ENCODE results near the gene PIEZO1.

DNA sequence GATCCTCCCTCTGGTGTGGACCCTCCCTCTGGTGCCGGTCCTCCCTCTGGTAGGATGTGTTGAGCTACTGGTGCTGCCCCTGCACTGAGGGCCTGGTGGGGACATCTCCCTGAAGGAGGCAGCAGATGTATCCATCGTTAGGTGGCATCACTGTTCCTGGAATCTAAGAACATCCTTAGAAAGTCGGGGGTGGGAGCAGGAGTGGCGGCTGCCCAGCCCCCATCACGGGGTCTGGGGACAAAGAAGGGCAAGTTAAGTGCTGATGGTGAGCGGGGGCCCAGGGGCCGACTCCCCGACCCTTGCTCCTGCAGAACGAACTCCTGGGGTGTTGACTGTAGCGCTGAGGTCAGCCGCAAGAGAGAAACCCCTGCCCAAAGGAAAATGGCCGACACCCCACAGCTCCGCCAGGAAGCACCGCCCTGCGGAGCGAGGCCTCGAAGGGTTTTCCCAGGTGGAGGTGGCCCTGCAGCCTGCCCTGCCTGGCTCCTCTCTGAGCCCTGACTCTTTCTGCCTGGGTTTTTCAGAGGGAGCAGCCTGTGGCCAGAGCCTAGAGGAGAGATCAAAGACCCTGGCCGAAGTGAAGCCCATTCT, 73.2 kb downstream of the PIEZO1 start:
- TF ChIP-seq POLR2AphosphoS5 (IDR thresholded peaks at IDR 0.05; ENCODE audit: low read depth) (no peak), EZH2phosphoT487 (IDR thresholded peaks at IDR 0.05; ENCODE audit: unreplicated experiment) (no peak), CREB1 (CRISPR knock-in tag; IDR thresholded peaks at IDR 0.05; ENCODE audit: low read depth) (no peak), EZH2 (IDR thresholded peaks at IDR 0.05; ENCODE audit: low read depth, unreplicated experiment) (no peak)
- TF ChIP-seq, protein P1, sequence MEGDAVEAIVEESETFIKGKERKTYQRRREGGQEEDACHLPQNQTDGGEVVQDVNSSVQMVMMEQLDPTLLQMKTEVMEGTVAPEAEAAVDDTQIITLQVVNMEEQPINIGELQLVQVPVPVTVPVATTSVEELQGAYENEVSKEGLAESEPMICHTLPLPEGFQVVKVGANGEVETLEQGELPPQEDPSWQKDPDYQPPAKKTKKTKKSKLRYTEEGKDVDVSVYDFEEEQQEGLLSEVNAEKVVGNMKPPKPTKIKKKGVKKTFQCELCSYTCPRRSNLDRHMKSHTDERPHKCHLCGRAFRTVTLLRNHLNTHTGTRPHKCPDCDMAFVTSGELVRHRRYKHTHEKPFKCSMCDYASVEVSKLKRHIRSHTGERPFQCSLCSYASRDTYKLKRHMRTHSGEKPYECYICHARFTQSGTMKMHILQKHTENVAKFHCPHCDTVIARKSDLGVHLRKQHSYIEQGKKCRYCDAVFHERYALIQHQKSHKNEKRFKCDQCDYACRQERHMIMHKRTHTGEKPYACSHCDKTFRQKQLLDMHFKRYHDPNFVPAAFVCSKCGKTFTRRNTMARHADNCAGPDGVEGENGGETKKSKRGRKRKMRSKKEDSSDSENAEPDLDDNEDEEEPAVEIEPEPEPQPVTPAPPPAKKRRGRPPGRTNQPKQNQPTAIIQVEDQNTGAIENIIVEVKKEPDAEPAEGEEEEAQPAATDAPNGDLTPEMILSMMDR (conservative IDR thresholded peaks at IDR 0.05; ENCODE audit: low read depth in 2 of 2): no peak

Data from GM23338 (cell line).